Measurements from ENCODE around the gene HSH2D. TPM values are rescaled to one million over a fixed set of nuclear protein-coding genes. Genes with fewer than 3 reads are reported as not detected.
"Not testable (repeated sequence)": the region's sequence is repeated elsewhere in the genome, so short reads cannot be mapped to it uniquely, and the experiment has no call there.

Gene HSH2D
- total and polyA plus RNA-seq, 5 donors from 2014 or later: 8.8 to 45.5 (median 13.3) TPM

DNA sequence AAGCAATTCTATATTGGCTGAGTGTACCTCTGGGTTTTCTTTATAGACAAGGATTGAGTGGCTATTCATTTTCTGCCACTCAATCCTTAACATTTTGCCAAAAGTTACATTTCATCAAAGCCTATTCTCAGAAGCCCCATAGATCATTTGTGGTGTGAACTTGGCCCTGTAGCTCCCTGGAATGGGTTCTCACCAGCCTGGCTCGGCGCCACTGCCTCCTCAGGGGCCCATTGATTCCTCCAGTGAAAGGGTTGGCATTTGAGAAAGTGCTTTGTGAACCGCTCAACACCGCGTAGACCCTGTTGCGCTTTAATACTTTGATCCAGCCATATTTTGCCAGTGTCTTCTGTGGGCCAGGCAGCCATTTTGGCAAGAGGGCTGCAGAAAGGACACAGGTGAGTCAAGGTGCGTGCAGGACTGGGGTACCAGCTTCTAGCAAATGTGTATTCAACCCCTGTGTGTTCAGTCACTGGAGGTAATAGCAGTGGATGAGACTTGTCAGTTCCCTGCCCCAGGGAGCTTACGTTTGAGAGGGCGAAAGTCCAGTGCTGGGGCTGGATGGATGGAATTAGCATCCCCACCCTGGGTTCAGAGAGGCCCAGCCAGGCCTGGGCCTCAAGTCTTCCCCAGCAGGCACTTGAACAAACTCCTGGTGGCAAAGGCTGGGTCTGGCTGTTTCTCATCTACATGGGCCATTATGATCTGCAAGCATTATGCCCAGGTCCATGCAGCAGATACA, 28.0 kb upstream of the HSH2D start:
- Mint-ChIP-seq H3K4me3 (peak overlapping the region in 2 of 4 donors; percentile 70 to 83), H3K4me1 (peaks cover 4 to 80% (median 51%) of the 10 kb centered on the region in 4 donors), H3K36me3 (peaks cover 9% of the 10 kb centered on the region), H3K27me3 (no peaks in the 10 kb centered on the region), H3K27ac (peak overlapping the region; percentile 0 to 67 (median 51)), H3K9me3 (no peaks in the 10 kb centered on the region)
- H3K4me3 ChIP-seq (ENCODE audit: low read depth, low read length): no peak overlapping the region
- H3K9me3 ChIP-seq (ENCODE audit: control insufficient read depth in 2 of 2, low read length in 2 of 2): no peaks in the 10 kb centered on the region
- H3K4me1 ChIP-seq (ENCODE audit: control insufficient read depth, insufficient read depth, low read length, poor library complexity, severe bottlenecking): peaks cover 67% of the 10 kb centered on the region
- no peak overlapping the region for H3K27ac ChIP-seq (ENCODE audit: insufficient read depth, low read length, poor library complexity, severe bottlenecking)
- DNase-seq (no peak), ATAC-seq (ENCODE audit: low read depth in 2 of 2) (no peak)
- no peaks in the 10 kb centered on the region for H3K27me3 ChIP-seq (ENCODE audit: control insufficient read depth, insufficient read depth, low read length)
- peaks cover 23% of the 10 kb centered on the region for H3K36me3 ChIP-seq (ENCODE audit: control insufficient read depth, insufficient read depth, low read length)

DNA sequence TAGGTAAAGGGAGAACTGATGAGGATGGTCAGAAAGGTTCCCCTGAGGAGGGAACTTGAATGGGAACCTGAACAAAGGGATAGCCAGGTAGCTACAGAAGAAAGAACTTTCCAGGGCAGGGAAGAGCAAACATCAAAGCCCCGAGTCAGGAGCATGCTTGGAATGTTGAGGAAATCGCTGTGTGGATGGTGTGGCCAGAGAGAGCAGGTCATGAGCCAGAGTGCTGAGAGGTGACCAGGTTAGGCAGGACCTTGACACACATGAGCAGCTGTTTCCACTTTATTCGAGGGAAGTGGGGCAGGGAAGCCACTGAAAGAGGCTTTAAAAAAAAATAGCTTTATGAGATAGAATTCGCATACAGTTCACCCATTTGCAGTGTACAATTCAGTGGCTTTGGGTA, 27.4 kb upstream of the HSH2D start:
- H3K4me1 Mint-ChIP-seq: peaks cover 4 to 77% (median 49%) of the 10 kb centered on the region in 4 donors
- H3K4me1 ChIP-seq (ENCODE audit: control insufficient read depth, insufficient read depth, low read length, poor library complexity, severe bottlenecking): peaks cover 62% of the 10 kb centered on the region
- H3K27ac Mint-ChIP-seq: peak overlapping the region in 2 of 3 donors; percentile 0 to 42
- no peak overlapping the region for H3K27ac ChIP-seq (ENCODE audit: insufficient read depth, low read length, poor library complexity, severe bottlenecking)
- H3K36me3 Mint-ChIP-seq: peaks cover 9% of the 10 kb centered on the region
- H3K27me3 ChIP-seq (ENCODE audit: control insufficient read depth, insufficient read depth, low read length): no peaks in the 10 kb centered on the region
- ATAC-seq (ENCODE audit: low read depth in 2 of 2) (no peak), DNase-seq (no peak)
- H3K27me3 Mint-ChIP-seq: no peaks in the 10 kb centered on the region
- peak overlapping the region in 1 of 4 donors; percentile 83 for H3K4me3 Mint-ChIP-seq
- no peaks in the 10 kb centered on the region for H3K9me3 Mint-ChIP-seq
- no peak overlapping the region for H3K4me3 ChIP-seq (ENCODE audit: low read depth, low read length)
- peaks cover 23% of the 10 kb centered on the region for H3K36me3 ChIP-seq (ENCODE audit: control insufficient read depth, insufficient read depth, low read length)
- no peaks in the 10 kb centered on the region for H3K9me3 ChIP-seq (ENCODE audit: control insufficient read depth in 2 of 2, low read length in 2 of 2)

DNA sequence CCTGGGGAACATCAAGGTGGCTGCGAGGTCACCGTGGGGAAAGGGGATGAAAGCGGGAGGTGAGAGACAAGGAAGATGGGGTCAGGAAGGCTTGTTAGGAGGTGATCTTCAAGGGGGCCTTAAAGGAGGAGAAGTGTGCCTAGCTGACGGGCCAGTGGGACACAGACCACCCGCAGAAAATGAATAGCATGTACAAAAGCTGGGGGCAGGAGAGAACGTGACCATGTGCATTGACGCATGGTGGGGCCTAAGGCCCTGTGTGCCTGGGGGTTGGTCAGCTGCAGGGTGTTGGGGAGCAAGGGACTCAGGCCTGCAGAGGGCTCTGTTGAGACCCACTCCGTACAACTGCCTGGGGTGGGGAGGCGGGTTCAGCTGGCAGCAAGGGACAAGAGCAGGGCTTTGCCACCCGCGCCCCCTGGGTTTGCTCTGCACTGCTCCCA, 25.9 kb upstream of the HSH2D start:
- Histone ChIP-seq H3K9me3 (ENCODE audit: control insufficient read depth in 2 of 2, low read length in 2 of 2) (no peaks in the 10 kb centered on the region), H3K27me3 (ENCODE audit: control insufficient read depth, insufficient read depth, low read length) (no peaks in the 10 kb centered on the region), H3K4me3 (ENCODE audit: low read depth, low read length) (no peak overlapping the region), H3K36me3 (ENCODE audit: control insufficient read depth, insufficient read depth, low read length) (peaks cover 39% of the 10 kb centered on the region), H3K4me1 (ENCODE audit: control insufficient read depth, insufficient read depth, low read length, poor library complexity, severe bottlenecking) (peaks cover 54% of the 10 kb centered on the region), H3K27ac (ENCODE audit: insufficient read depth, low read length, poor library complexity, severe bottlenecking) (peak overlapping the region; percentile 70)
- peaks cover 4 to 66% (median 40%) of the 10 kb centered on the region in 4 donors for H3K4me1 Mint-ChIP-seq
- DNase-seq: no peak
- peak overlapping the region in 2 of 3 donors; percentile 69 to 96 for H3K27ac Mint-ChIP-seq
- no peaks in the 10 kb centered on the region for H3K27me3 Mint-ChIP-seq
- peaks cover 16% of the 10 kb centered on the region for H3K36me3 Mint-ChIP-seq
- H3K4me3 Mint-ChIP-seq: no peak overlapping the region
- no peak for ATAC-seq (ENCODE audit: low read depth in 2 of 2)
- H3K9me3 Mint-ChIP-seq: no peaks in the 10 kb centered on the region

DNA sequence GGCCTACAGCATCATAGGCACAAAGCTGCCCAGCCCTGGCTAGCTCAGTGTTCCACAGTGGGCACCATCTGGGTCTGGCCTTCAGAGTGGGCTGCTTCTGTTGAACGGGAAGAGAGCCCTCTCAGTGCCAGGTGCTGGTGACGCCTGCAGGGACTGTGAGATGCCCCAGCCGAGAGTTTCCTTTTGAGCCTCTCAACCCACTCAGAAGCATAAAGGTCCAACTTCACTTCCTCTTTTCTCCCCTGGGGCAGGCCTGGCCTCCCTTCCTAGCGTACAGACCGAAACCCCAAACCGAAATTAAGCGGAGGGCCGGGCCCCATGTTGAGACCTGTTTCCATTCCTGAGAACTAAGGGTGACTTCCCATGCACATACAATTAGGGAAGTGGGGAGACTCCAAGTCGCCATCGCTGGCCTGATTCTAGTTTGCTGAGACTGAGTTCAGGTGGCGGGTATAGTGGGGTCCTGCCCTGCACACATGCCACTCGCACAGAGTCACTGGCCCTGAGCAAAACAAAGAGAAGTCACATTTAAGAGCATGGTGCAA, 24.9 kb upstream of the HSH2D start:
- DNase-seq: peak in 1 of 3 donors; percentile 65
- no peak overlapping the region for H3K4me3 ChIP-seq (ENCODE audit: low read depth, low read length)
- H3K4me3 Mint-ChIP-seq: peak overlapping the region; percentile 41 to 88 (median 68)
- H3K4me1 Mint-ChIP-seq: peaks cover 4 to 58% (median 35%) of the 10 kb centered on the region in 4 donors
- peaks cover 44% of the 10 kb centered on the region for H3K4me1 ChIP-seq (ENCODE audit: control insufficient read depth, insufficient read depth, low read length, poor library complexity, severe bottlenecking)
- H3K27ac Mint-ChIP-seq: peak overlapping the region; percentile 82 to 94 (median 91)
- H3K27me3 ChIP-seq (ENCODE audit: control insufficient read depth, insufficient read depth, low read length): no peaks in the 10 kb centered on the region
- no peaks in the 10 kb centered on the region for H3K9me3 ChIP-seq (ENCODE audit: control insufficient read depth in 2 of 2, low read length in 2 of 2)
- peak; percentile 56 to 63 for ATAC-seq (ENCODE audit: low read depth in 2 of 2)
- peak overlapping the region; percentile 70 for H3K27ac ChIP-seq (ENCODE audit: insufficient read depth, low read length, poor library complexity, severe bottlenecking)
- no peaks in the 10 kb centered on the region for H3K9me3 Mint-ChIP-seq
- H3K36me3 ChIP-seq (ENCODE audit: control insufficient read depth, insufficient read depth, low read length): peaks cover 48% of the 10 kb centered on the region
- peaks cover 16% of the 10 kb centered on the region for H3K36me3 Mint-ChIP-seq
- H3K27me3 Mint-ChIP-seq: no peaks in the 10 kb centered on the region

DNA sequence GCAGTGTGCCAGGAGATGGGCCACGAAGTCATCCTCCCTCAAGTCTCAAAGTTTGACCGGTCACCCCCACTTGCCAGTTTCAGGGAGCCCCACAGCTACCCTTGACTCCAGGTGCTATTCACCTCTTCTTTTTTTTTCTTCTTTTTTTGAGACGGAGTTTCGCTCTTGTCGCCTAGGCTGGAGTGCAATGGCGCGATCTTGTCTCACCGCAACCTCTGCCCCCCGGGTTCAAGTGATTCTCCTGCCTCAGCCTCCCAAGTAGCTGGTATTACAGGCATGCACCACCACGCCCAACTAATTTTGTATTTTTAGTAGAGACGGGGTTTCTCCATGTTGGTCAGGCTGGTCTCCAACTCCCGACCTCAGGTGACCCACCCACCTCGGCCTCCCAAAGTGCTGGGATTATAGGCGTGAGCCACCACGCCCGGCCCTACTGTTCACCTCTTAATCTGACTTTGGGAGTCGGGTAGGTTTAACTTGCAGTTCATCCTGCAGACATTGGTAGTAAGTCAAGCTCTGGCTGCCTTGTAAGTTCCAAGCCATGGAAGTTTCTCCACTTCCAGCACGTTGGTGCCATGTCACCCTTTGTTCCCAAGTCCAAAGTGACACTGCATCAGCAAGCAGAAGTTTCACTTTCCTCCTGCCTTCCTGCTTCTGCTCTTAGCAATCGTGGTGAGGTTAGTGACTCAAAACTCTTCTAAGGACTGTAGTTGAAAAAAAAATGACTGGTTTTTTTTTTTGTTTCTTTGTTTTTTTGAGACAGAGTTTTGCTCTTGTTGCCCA, 24.2 kb upstream of the HSH2D start:
- Mint-ChIP-seq H3K36me3 (peaks cover 19% of the 10 kb centered on the region), H3K27ac (peak overlapping the region; percentile 82 to 94 (median 91)), H3K4me3 (peak overlapping the region; percentile 41 to 88 (median 78)), H3K4me1 (peaks cover 4 to 53% (median 35%) of the 10 kb centered on the region in 4 donors)
- not testable (repeated sequence) for H3K9me3 ChIP-seq (ENCODE audit: control insufficient read depth in 2 of 2, low read length in 2 of 2); H3K9me3 Mint-ChIP-seq; H3K27me3 Mint-ChIP-seq; H3K27me3 ChIP-seq (ENCODE audit: control insufficient read depth, insufficient read depth, low read length)
- H3K36me3 ChIP-seq (ENCODE audit: control insufficient read depth, insufficient read depth, low read length): peaks cover 53% of the 10 kb centered on the region
- H3K27ac ChIP-seq (ENCODE audit: insufficient read depth, low read length, poor library complexity, severe bottlenecking): peak overlapping the region; percentile 70
- ATAC-seq (ENCODE audit: low read depth in 2 of 2) (peak; percentile 55 to 72), DNase-seq (peak in 2 of 3 donors; percentile 36 to 80)
- peak overlapping the region; percentile 56 for H3K4me3 ChIP-seq (ENCODE audit: low read depth, low read length)
- H3K4me1 ChIP-seq (ENCODE audit: control insufficient read depth, insufficient read depth, low read length, poor library complexity, severe bottlenecking): peaks cover 38% of the 10 kb centered on the region

DNA sequence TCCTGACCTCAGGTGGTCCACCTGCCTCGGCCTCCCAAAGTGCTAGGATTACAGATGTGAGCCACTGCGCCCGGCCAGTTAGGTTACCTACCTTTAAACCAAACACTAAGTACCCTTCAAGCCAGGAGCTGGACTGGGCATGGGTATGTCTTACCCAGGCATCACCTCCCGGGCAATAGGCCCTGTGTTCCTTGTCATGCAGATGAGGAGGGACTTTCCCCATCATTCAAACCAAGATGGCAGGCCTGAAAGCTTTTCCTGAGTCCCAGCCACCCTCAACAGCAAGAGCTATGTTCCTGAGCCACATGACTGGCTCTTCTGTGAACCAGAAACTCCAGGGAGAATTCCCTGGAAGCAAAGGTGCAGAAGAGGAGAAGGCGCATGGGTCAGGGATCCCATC, 22.3 kb upstream of the HSH2D start:
- ATAC-seq (ENCODE audit: low read depth in 2 of 2) (no peak), DNase-seq (no peak)
- H3K9me3 ChIP-seq (ENCODE audit: control insufficient read depth in 2 of 2, low read length in 2 of 2): no peaks in the 10 kb centered on the region
- Mint-ChIP-seq H3K9me3 (no peaks in the 10 kb centered on the region), H3K4me1 (peaks cover 4 to 37% (median 23%) of the 10 kb centered on the region in 4 donors), H3K36me3 (peaks cover 20% of the 10 kb centered on the region), H3K27me3 (no peaks in the 10 kb centered on the region), H3K4me3 (no peak overlapping the region), H3K27ac (no peak overlapping the region)
- H3K27me3 ChIP-seq (ENCODE audit: control insufficient read depth, insufficient read depth, low read length): no peaks in the 10 kb centered on the region
- peaks cover 63% of the 10 kb centered on the region for H3K36me3 ChIP-seq (ENCODE audit: control insufficient read depth, insufficient read depth, low read length)
- H3K4me1 ChIP-seq (ENCODE audit: control insufficient read depth, insufficient read depth, low read length, poor library complexity, severe bottlenecking): peaks cover 29% of the 10 kb centered on the region
- no peak overlapping the region for H3K4me3 ChIP-seq (ENCODE audit: low read depth, low read length)
- H3K27ac ChIP-seq (ENCODE audit: insufficient read depth, low read length, poor library complexity, severe bottlenecking): no peak overlapping the region

DNA sequence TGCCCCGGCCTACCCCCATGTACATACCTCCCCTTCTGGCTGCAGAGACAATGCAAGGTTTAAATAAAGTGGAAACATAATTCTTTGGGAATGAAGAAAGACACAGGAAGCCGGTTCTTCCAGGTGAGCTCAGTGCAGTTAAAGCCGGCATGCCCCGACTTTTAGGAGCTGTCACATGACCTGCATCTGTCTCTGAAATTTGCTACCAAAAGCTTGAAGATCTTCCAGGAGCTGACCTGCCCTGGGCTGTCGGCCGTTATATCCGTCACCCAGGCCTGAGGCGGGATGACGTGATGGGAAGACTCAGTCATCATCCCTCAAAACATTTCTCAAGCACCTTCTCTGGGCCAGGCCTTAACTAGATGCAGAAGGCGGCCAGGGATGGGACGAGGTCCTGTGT, 21.5 kb upstream of the HSH2D start:
- H3K36me3 ChIP-seq (ENCODE audit: control insufficient read depth, insufficient read depth, low read length): peaks cover 71% of the 10 kb centered on the region
- Mint-ChIP-seq H3K4me1 (peaks cover 4 to 31% (median 20%) of the 10 kb centered on the region in 4 donors), H3K27ac (no peak overlapping the region), H3K9me3 (no peaks in the 10 kb centered on the region), H3K4me3 (no peak overlapping the region), H3K36me3 (peaks cover 19% of the 10 kb centered on the region), H3K27me3 (no peaks in the 10 kb centered on the region)
- DNase-seq: no peak
- ATAC-seq (ENCODE audit: low read depth in 2 of 2): no peak
- H3K4me3 ChIP-seq (ENCODE audit: low read depth, low read length): no peak overlapping the region
- no peaks in the 10 kb centered on the region for H3K9me3 ChIP-seq (ENCODE audit: control insufficient read depth in 2 of 2, low read length in 2 of 2)
- H3K4me1 ChIP-seq (ENCODE audit: control insufficient read depth, insufficient read depth, low read length, poor library complexity, severe bottlenecking): peaks cover 29% of the 10 kb centered on the region
- no peaks in the 10 kb centered on the region for H3K27me3 ChIP-seq (ENCODE audit: control insufficient read depth, insufficient read depth, low read length)
- H3K27ac ChIP-seq (ENCODE audit: insufficient read depth, low read length, poor library complexity, severe bottlenecking): no peak overlapping the region

Measured in CD4-positive, CD25-positive, alpha-beta regulatory T cell (primary cell).